ENCODE measurements around the gene FAM181B. TPM values are rescaled to one million over a fixed set of nuclear protein-coding genes. Genes with fewer than 3 reads are reported as not detected.

Gene FAM181B
- total and polyA plus RNA-seq, 7 donors, result 0.03 to 0.14 (median 0.06) TPM

DNA sequence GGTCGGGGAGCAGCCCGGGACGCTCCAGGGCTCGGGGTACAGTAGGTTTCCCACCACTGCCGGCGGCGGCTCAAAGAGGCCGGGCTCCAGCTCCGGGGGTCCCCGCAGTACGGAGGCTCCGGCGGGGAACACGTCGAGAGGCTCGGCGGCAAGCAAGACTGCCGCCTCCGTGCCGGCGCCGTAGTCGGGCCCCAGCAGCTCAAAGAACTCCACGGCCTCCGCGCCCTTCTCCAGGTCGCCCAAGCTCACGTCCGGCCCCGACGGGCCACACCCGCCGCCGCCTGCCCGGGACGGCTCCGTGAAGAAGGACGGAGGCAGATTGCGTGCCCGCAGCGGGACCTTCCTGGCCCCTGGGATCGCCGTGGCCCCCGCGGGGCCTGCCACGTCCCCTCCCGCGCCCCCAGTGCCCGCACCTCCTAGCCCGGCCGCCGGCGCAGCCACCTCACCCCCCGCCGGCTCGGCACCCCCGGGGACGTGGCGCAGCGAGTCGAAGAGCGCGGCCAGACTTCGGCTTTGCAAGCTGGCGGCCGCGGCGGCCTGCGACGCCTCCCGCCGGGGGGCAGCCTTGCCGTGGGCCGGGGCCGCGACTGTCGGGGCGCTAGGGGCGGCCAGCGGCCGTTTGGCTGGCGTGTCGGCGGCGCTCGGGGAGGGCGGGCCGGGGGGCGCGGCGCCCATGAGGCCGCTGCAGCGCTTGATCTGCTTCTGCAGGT, 775 bp downstream of the FAM181B start:
- no peak overlapping the region for H3K27ac ChIP-seq
- H3K4me3 ChIP-seq, result peak overlapping the region; percentile 56
- WGBS, 3 donors, result 1 to 2% (median 1%) methylated on average over 44 to 93 of the region's 93 CpGs
- peak in 1 of 2 donors; percentile 45 for DNase-seq
- no peaks in the 10 kb centered on the region for H3K9me3 ChIP-seq
- ATAC-seq, result peak in 1 of 4 donors; percentile 35
- TF ChIP-seq, protein P1, sequence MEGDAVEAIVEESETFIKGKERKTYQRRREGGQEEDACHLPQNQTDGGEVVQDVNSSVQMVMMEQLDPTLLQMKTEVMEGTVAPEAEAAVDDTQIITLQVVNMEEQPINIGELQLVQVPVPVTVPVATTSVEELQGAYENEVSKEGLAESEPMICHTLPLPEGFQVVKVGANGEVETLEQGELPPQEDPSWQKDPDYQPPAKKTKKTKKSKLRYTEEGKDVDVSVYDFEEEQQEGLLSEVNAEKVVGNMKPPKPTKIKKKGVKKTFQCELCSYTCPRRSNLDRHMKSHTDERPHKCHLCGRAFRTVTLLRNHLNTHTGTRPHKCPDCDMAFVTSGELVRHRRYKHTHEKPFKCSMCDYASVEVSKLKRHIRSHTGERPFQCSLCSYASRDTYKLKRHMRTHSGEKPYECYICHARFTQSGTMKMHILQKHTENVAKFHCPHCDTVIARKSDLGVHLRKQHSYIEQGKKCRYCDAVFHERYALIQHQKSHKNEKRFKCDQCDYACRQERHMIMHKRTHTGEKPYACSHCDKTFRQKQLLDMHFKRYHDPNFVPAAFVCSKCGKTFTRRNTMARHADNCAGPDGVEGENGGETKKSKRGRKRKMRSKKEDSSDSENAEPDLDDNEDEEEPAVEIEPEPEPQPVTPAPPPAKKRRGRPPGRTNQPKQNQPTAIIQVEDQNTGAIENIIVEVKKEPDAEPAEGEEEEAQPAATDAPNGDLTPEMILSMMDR (IDR thresholded peaks at IDR 0.05), result no peak
- H3K36me3 ChIP-seq (ENCODE audit: insufficient read depth in 1 of 2, low read depth in 1 of 2), result no peaks in the 10 kb centered on the region
- no peaks in the 10 kb centered on the region for H3K4me1 ChIP-seq
- H3K27me3 ChIP-seq (ENCODE audit: insufficient read depth in 3 of 3, low read length in 2 of 3), result peaks cover 0 to 44% (median 13%) of the 10 kb centered on the region in 3 donors
- intact Hi-C loops (cut with DNase I), result no loop called here

DNA sequence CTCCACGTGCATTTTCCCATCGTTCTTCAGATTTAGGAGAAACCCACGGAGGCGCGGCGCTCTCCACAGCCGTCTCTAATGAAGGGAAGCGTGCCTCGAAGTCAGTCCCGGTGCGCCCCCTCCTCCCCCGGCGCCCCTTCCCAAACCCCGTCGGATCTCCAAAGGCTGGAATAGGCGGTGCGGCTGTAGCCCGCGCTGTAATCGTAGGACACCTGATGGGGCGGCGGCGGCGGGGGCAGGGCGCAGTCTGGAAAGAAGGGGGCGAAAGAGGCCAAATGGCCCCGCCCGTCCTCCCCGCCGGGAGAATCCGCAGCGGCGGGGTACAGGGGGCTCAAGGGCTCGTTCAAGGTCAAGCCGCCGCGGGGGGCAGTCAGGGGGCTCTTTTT, 1.3 kb downstream of the FAM181B start:
- TF ChIP-seq, protein P1 (IDR thresholded peaks at IDR 0.05), result no peak
- no peak for ATAC-seq
- DNase-seq, result no peak
- Histone ChIP-seq H3K4me1 (no peaks in the 10 kb centered on the region), H3K36me3 (ENCODE audit: insufficient read depth in 1 of 2, low read depth in 1 of 2) (no peaks in the 10 kb centered on the region), H3K27ac (no peak overlapping the region), H3K4me3 (peak overlapping the region; percentile 56), H3K27me3 (ENCODE audit: insufficient read depth in 3 of 3, low read length in 2 of 3) (peaks cover 0 to 44% (median 13%) of the 10 kb centered on the region in 3 donors), H3K9me3 (no peaks in the 10 kb centered on the region)
- intact Hi-C loops (cut with DNase I), result no loop called here
- WGBS, 3 donors, result 8 to 15% (median 14%) methylated on average over 30 to 37 of the region's 37 CpGs

DNA sequence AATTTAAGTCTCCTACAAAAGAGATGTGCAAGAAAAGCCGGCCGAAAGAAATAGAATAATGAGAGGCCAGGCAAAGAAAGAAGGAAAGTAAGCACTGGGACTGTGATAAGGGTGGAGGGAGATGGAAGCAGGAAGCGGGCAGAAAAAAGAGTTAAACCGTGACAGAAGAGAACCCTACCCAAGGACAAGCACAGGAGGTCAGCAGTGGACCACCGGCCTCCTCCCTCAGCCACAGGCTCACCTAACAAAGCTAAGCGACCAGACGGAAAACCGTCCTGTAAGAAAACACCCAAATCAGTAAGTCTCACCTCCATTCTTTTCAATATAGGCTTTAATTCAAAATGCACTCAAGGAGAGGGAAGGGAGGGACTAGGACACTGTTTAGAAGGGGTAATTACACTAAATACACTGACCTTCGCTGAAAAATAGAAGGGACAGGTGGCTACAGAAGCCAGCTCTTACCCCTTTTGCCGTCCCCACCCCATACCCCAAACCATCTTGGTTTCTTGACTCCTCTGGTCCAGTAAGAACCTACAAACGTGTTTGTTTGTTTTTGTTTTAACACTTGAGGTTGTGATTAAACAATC, 1.9 kb downstream of the FAM181B start:
- TF ChIP-seq, protein P1 (IDR thresholded peaks at IDR 0.05), result no peak
- Histone ChIP-seq H3K36me3 (ENCODE audit: insufficient read depth in 1 of 2, low read depth in 1 of 2) (no peaks in the 10 kb centered on the region), H3K4me1 (no peaks in the 10 kb centered on the region), H3K27me3 (ENCODE audit: insufficient read depth in 3 of 3, low read length in 2 of 3) (peaks cover 0 to 44% (median 13%) of the 10 kb centered on the region in 3 donors), H3K9me3 (no peaks in the 10 kb centered on the region), H3K27ac (no peak overlapping the region), H3K4me3 (no peak overlapping the region)
- ATAC-seq (no peak), DNase-seq (no peak)
- intact Hi-C loops (cut with DNase I), result no loop called here
- WGBS, 3 donors, result 50 to 56% (median 55%) methylated on average over 11 of the region's 11 CpGs

DNA sequence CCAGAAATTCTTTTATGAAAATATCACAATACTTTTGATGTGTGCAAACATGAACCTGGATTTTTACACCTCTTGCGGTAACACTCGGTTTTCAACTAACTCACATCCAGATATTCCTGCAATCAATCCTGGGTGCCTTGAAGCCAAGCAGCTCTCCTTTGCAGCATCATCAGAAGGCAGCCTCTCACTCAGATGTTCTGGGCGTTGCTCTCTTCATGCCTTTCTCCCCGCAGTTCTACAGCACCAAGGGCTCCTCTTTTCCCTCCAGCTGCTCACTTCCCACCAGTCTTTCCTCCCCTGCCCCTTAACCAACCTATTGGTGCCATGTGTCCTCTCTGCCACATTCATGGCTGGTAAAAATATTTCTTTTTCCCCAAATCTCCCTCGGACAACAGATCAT, 2.9 kb downstream of the FAM181B start:
- H3K4me1 ChIP-seq, result no peaks in the 10 kb centered on the region
- 52 to 54% (median 53%) methylated on average over 5 of the region's 5 CpGs for WGBS, 3 donors
- H3K27me3 ChIP-seq (ENCODE audit: insufficient read depth in 3 of 3, low read length in 2 of 3), result peaks cover 0 to 44% (median 13%) of the 10 kb centered on the region in 3 donors

More for the DNA sequence above, 2.9 kb downstream of the FAM181B start:
- TF ChIP-seq, protein P1 (IDR thresholded peaks at IDR 0.05), result no peak
- no peak for DNase-seq
- ATAC-seq, result no peak
- intact Hi-C loops (cut with DNase I), result no loop called here
- Histone ChIP-seq H3K27ac (no peak overlapping the region), H3K36me3 (ENCODE audit: insufficient read depth in 1 of 2, low read depth in 1 of 2) (no peaks in the 10 kb centered on the region), H3K9me3 (no peaks in the 10 kb centered on the region), H3K4me3 (no peak overlapping the region)

Data from psoas muscle (tissue), 8 donors.